GM12872 (cell line): ENCODE measurements around the gene MGP.

Source experiments
- TF ChIP-seq, protein P1 (sequence below): IDR thresholded peaks from 3 replicates; pipeline ENCODE4 v1.5.1; 2011; ENCODE audit warnings: low read depth, mild to moderate bottlenecking, low read length, moderate library complexity; ENCODE audit not compliant: insufficient read depth

Gene MGP

DNA sequence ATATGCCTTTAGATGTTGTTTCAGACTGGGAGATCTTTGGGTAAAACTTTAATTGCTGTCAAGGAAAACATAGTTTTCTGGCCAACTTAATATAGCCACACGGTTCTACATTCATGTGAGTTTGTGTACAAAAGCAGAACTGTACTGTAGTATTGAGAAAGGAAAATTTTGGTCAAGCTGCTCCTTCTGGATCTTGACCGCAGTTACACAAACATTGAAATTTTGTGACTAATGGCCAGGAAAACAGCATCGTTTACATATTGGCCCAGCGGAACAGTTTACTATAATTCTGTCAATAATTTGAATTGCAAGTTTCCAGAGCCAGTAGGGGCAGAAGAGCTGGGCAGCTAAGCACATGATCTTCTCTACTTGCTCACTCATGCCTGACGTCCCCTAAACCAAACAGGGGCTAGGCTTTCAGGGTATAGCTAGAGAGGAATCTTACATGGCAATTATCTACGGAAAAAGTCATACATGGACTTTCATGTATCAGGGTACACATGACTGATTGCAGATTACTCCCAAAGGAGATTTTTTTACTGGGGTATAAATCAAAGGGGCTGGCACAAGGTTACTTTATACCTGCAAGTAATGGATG is 31.0 kb downstream of the MGP start:
- TF ChIP-seq, protein P1, sequence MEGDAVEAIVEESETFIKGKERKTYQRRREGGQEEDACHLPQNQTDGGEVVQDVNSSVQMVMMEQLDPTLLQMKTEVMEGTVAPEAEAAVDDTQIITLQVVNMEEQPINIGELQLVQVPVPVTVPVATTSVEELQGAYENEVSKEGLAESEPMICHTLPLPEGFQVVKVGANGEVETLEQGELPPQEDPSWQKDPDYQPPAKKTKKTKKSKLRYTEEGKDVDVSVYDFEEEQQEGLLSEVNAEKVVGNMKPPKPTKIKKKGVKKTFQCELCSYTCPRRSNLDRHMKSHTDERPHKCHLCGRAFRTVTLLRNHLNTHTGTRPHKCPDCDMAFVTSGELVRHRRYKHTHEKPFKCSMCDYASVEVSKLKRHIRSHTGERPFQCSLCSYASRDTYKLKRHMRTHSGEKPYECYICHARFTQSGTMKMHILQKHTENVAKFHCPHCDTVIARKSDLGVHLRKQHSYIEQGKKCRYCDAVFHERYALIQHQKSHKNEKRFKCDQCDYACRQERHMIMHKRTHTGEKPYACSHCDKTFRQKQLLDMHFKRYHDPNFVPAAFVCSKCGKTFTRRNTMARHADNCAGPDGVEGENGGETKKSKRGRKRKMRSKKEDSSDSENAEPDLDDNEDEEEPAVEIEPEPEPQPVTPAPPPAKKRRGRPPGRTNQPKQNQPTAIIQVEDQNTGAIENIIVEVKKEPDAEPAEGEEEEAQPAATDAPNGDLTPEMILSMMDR = no peak

DNA sequence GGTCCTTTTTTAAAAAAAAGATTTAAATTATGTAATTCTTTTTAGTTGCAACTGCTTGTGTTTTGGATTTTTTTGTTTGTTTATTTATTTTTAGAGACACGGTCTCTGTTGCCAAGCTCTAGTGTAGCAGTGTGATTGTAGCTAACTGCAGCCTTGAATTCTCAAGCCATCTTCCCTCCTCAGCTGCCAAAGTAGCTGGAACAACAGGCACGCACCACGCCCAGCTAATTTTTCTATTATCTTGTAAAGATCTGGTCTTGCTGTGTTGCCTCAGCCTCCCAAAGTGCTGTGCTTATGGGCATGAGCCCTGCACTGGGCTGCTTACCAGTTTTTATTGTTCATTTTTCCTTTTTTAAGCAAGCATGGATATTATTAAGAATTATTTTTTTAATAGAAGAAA is 31.7 kb downstream of the MGP start:
- TF ChIP-seq, protein P1 = no peak

DNA sequence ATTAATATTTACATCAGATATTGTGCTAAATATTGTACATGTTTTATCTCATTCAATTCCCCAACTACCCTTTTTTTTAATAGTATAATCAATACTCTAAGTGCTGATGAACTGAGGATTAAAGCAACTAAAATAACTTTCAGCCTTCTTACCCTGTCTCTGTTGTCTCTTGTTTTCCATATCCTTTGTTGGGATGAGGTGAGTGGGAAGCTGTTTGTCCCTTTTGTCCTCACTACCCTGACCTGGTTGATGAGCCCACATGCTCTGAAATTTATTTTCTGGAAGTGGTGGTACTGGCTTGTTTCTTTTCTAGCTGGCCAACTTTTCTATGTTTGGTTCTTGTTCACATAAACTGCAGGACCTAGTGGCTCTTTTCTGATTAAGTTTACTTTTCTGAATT is 32.8 kb downstream of the MGP start:
- TF ChIP-seq, protein P1 = no peak

DNA sequence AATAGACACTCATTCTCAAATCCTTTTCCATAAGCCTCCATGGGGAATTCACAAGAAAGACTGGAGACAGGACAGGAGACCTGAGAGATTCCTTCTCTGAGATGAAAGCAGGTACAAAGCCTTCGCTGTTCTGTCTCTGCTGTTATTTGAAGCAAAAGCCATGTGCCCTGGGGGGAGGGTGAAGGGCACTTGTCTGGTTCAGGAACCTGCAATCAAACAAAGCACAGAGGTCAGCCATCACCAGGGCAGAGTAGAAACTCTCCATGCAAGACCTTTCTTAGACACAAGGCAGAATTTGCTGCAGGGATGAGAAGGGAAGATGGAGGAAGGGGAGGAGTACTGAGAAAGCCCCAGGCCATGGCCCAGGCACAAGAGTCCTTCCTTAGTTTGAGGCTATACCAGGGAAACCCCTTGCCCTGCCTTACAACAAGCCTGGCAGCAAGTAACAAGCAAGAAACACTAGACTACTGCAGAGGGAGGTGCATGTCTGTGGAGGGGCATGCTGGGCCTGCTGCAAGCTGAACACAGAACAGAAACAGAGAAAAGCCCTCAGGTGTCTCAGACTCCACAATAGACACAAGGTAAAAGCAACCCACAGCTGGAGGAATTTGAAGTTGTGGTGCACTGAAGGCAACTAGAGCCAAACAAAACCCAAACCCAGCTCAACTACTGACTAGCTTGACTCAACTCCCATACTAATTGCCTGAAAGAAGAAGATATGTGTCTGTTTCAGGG is 34.6 kb downstream of the MGP start:
- TF ChIP-seq, protein P1 = no peak

DNA sequence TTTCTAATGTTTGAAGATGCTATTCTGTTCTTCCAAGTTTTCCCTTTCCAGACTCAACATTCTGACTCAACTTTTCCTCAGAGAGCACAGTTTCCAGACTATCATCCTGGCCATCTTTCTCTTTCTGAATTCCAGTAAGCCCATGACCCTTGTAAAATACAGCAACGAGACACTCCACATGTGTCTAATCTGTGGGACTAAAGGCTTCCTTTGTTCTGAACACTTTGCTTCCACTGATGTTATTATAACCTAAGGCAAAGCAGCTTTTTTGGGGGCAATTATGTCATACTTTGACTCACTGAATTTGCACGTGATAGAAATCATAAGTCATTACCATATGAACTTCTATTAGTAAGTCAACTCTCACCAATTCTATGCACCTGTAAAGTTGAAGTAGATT is 36.0 kb downstream of the MGP start:
- TF ChIP-seq, protein P1 = no peak

DNA sequence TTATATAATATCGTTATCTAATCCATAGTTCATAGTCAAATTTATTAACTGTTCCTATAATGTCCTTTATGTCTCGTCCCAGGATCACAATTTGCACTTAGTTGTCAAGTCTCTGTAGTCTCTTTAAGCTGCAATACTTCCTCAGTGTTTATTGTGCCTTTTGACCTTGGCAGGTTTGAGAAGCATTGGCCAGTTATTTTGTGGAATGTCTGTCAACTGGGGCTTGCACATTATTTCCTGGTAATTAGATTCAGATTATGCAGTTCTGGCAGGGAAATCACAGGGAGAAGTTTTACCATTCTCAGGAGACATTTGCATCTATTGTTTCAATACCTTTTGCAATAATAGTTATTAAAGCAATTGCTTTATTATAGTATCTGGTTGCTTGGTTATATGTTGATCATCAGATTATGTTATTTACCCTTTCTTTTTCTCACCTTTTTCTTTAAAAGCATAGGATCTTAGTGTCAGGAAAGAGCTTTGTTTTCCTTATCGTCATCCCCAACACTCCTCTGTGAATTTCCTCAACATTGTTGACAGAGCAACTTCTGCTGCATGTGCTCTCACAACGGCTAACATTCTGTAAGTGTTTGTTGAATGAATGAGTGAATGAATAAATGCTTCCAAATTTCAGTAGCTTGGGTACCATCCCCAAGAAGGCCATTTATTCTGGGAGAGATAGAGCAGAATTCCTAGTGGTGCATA is 38.6 kb downstream of the MGP start:
- TF ChIP-seq, protein P1 = no peak

DNA sequence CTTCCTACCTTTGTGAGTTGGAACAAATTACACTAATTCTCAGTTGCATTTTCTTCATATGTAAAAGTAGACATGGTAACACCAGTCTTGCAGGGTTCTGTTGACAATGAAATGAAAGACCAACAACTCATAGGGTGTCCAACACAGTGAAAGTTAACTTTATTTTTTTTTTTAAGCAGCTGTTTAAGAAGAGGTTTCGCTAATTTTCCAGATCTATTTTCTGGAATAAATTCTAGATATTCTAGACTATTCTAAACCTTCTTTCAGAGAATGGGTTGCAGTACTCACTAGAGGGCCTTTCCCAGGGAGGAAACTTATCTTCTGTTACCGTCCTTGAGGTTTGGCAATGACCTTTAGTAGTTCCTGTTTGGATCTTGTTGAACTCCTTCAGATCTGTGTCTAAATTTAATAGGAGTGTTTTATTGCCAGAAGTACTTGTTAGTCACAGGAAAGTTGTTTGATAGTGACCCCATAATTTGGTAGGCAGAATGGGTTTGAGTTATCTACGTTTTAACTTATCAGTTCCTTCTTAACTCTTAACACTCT is 39.5 kb downstream of the MGP start:
- TF ChIP-seq, protein P1 = no peak
